PFSK-1 (cell line): ENCODE results near the gene TIMP1.

Source experiments
- FOXP2 ChIP-seq: optimal IDR thresholded peaks from 2 replicates; pipeline ENCODE3; 2011; ENCODE audit warnings: borderline replicate concordance, control low read depth, inconsistent platforms; ENCODE audit not compliant: insufficient read depth; ENCODE audit errors: extremely low read length, extremely low read depth
- POLR2AphosphoS5 ChIP-seq: IDR thresholded peaks from 2 replicates; pipeline ENCODE4 v1.6.1; 2012; ENCODE audit warnings: low read depth, mild to moderate bottlenecking, control low read depth, low read length, moderate library complexity
- SIN3A ChIP-seq: IDR thresholded peaks from 2 replicates; pipeline ENCODE4 v1.6.1; 2012; ENCODE audit warnings: mild to moderate bottlenecking, low read length, moderate library complexity, borderline replicate concordance; ENCODE audit not compliant: insufficient read depth
- TAF1 ChIP-seq: IDR thresholded peaks from 2 replicates; pipeline ENCODE4 v1.6.1; 2012; ENCODE audit warnings: low read length, control low read depth, borderline replicate concordance; ENCODE audit not compliant: insufficient read depth
- TF ChIP-seq, protein P1 (sequence below), 2 experiments: IDR thresholded peaks; 2 replicates each; pipeline versions ENCODE4 v1.6.1 to v1.8.0; 2011 to 2012; ENCODE audit warnings: low read depth in 2 of 2, low read length in 2 of 2, control low read depth in 1 of 2, inconsistent platforms in 1 of 2, mild to moderate bottlenecking in 1 of 2, moderate library complexity in 1 of 2; ENCODE audit not compliant: insufficient read depth in 1 of 2

- TF ChIP-seq, protein P1, sequence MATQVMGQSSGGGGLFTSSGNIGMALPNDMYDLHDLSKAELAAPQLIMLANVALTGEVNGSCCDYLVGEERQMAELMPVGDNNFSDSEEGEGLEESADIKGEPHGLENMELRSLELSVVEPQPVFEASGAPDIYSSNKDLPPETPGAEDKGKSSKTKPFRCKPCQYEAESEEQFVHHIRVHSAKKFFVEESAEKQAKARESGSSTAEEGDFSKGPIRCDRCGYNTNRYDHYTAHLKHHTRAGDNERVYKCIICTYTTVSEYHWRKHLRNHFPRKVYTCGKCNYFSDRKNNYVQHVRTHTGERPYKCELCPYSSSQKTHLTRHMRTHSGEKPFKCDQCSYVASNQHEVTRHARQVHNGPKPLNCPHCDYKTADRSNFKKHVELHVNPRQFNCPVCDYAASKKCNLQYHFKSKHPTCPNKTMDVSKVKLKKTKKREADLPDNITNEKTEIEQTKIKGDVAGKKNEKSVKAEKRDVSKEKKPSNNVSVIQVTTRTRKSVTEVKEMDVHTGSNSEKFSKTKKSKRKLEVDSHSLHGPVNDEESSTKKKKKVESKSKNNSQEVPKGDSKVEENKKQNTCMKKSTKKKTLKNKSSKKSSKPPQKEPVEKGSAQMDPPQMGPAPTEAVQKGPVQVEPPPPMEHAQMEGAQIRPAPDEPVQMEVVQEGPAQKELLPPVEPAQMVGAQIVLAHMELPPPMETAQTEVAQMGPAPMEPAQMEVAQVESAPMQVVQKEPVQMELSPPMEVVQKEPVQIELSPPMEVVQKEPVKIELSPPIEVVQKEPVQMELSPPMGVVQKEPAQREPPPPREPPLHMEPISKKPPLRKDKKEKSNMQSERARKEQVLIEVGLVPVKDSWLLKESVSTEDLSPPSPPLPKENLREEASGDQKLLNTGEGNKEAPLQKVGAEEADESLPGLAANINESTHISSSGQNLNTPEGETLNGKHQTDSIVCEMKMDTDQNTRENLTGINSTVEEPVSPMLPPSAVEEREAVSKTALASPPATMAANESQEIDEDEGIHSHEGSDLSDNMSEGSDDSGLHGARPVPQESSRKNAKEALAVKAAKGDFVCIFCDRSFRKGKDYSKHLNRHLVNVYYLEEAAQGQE (IDR thresholded peaks at IDR 0.05; ENCODE audit: insufficient read depth in 1 of 2, low read depth in 2 of 2, low read length in 2 of 2) = no peak
- TF ChIP-seq POLR2AphosphoS5 (no peak), TAF1 (no peak), SIN3A (no peak), FOXP2 (no peak)
Measured at GRCh38 chrX:47585273-47585672, 3.0 kb downstream of the TIMP1 start.
